Measurements from ENCODE around the gene BCL6. TPM values are rescaled to one million over a fixed set of nuclear protein-coding genes. Genes with fewer than 3 reads are reported as not detected.

BCL6 gene
- total RNA-seq, 1 donor from 2014 or later = 46.2 TPM

- peaks cover 14% of the 10 kb centered on the region for H3K27me3 ChIP-seq (ENCODE audit: insufficient read depth, low read length)
- peaks cover 13% of the 10 kb centered on the region for H3K9me3 Mint-ChIP-seq (ENCODE audit: unreplicated experiment)
- H2AFZ ChIP-seq (ENCODE audit: low read depth, low read length) = no peak overlapping the region
- FAIRE-seq (peak; percentile 20), DNase-seq (ENCODE audit: low read depth) (no peak)
- H3K27ac Mint-ChIP-seq (ENCODE audit: unreplicated experiment) = no peak overlapping the region
- no peaks in the 10 kb centered on the region for H3K36me3 ChIP-seq (ENCODE audit: insufficient read depth, low read length)
- no peak for TF ChIP-seq EZH2 (IDR thresholded peaks at IDR 0.05; ENCODE audit: insufficient read depth, low read length)
- TF ChIP-seq, protein P1, sequence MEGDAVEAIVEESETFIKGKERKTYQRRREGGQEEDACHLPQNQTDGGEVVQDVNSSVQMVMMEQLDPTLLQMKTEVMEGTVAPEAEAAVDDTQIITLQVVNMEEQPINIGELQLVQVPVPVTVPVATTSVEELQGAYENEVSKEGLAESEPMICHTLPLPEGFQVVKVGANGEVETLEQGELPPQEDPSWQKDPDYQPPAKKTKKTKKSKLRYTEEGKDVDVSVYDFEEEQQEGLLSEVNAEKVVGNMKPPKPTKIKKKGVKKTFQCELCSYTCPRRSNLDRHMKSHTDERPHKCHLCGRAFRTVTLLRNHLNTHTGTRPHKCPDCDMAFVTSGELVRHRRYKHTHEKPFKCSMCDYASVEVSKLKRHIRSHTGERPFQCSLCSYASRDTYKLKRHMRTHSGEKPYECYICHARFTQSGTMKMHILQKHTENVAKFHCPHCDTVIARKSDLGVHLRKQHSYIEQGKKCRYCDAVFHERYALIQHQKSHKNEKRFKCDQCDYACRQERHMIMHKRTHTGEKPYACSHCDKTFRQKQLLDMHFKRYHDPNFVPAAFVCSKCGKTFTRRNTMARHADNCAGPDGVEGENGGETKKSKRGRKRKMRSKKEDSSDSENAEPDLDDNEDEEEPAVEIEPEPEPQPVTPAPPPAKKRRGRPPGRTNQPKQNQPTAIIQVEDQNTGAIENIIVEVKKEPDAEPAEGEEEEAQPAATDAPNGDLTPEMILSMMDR (IDR thresholded peaks at IDR 0.05; ENCODE audit: insufficient read depth, low read depth, low read length) = no peak
- no peaks in the 10 kb centered on the region for H3K4me1 ChIP-seq (ENCODE audit: insufficient read depth, low read length)
- H3K79me2 ChIP-seq (ENCODE audit: insufficient read depth, low read length) = no peaks in the 10 kb centered on the region
- H3K4me1 Mint-ChIP-seq (ENCODE audit: low read depth, unreplicated experiment) = no peaks in the 10 kb centered on the region
- no peak overlapping the region for H3K4me3 Mint-ChIP-seq (ENCODE audit: unreplicated experiment)
- peaks cover 2% of the 10 kb centered on the region for H3K9me3 ChIP-seq (ENCODE audit: insufficient read depth, low read depth, low read length)
- no peak overlapping the region for H3K4me2 ChIP-seq (ENCODE audit: low read length)
- H3K27me3 Mint-ChIP-seq (ENCODE audit: low read depth, unreplicated experiment) = peaks cover 13% of the 10 kb centered on the region
- H4K20me1 ChIP-seq (ENCODE audit: insufficient read depth, low read length) = no peaks in the 10 kb centered on the region
- no peak overlapping the region for H3K27ac ChIP-seq (ENCODE audit: low read depth, low read length)
- H3K36me3 Mint-ChIP-seq (ENCODE audit: low read depth, unreplicated experiment) = no peaks in the 10 kb centered on the region
- H3K4me3 ChIP-seq (ENCODE audit: insufficient read depth, low read depth, low read length) = no peak overlapping the region
- no peak overlapping the region for H3K9ac ChIP-seq (ENCODE audit: low read length)
Measured at GRCh38 chr3:187686621-187687273, 58.5 kb downstream of the BCL6 start.

- H3K79me2 ChIP-seq (ENCODE audit: insufficient read depth, low read length) = no peaks in the 10 kb centered on the region
- no peak for TF ChIP-seq EZH2 (IDR thresholded peaks at IDR 0.05; ENCODE audit: insufficient read depth, low read length)
- TF ChIP-seq, protein P1 (IDR thresholded peaks at IDR 0.05; ENCODE audit: insufficient read depth, low read depth, low read length) = no peak
- no peaks in the 10 kb centered on the region for H3K4me1 Mint-ChIP-seq (ENCODE audit: low read depth, unreplicated experiment)
Measured at GRCh38 chr3:187685948-187686347, 59.3 kb downstream of the BCL6 start.

DNA sequence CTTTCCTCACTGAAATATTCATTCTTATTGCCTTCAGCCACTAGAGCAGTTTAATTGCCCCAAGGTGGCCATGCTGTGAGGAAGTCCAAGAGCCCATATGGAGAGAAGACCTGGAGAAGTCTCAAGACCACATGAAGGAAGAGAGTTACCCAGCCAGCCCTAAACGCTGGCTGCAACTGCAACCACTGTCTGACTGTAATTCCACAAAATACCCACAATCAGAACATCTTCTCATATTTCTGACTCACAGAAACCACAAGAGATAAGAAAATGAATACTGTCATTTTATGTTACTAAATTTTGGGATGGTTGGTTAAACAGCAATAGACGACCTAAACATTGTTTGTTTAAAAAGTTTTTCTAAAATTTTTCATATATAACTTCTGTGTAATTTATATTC lies 60.4 kb downstream of the BCL6 start:
- Histone ChIP-seq H4K20me1 (ENCODE audit: insufficient read depth, low read length) (no peaks in the 10 kb centered on the region), H3K4me2 (ENCODE audit: low read length) (no peak overlapping the region), H3K9me3 (ENCODE audit: insufficient read depth, low read depth, low read length) (peaks cover 2% of the 10 kb centered on the region), H3K36me3 (ENCODE audit: insufficient read depth, low read length) (no peaks in the 10 kb centered on the region), H3K79me2 (ENCODE audit: insufficient read depth, low read length) (no peaks in the 10 kb centered on the region), H2AFZ (ENCODE audit: low read depth, low read length) (no peak overlapping the region), H3K4me3 (ENCODE audit: insufficient read depth, low read depth, low read length) (no peak overlapping the region), H3K27ac (ENCODE audit: low read depth, low read length) (no peak overlapping the region), H3K9ac (ENCODE audit: low read length) (no peak overlapping the region), H3K4me1 (ENCODE audit: insufficient read depth, low read length) (no peaks in the 10 kb centered on the region), H3K27me3 (ENCODE audit: insufficient read depth, low read length) (peaks cover 21% of the 10 kb centered on the region)
- FAIRE-seq (no peak), DNase-seq (ENCODE audit: low read depth) (peak; percentile 72)
- TF ChIP-seq EZH2 (IDR thresholded peaks at IDR 0.05; ENCODE audit: insufficient read depth, low read length) = no peak
- TF ChIP-seq, protein P1 (IDR thresholded peaks at IDR 0.05; ENCODE audit: insufficient read depth, low read depth, low read length) = no peak
- Mint-ChIP-seq H3K4me3 (ENCODE audit: unreplicated experiment) (no peak overlapping the region), H3K4me1 (ENCODE audit: low read depth, unreplicated experiment) (no peaks in the 10 kb centered on the region), H3K36me3 (ENCODE audit: low read depth, unreplicated experiment) (no peaks in the 10 kb centered on the region), H3K27me3 (ENCODE audit: low read depth, unreplicated experiment) (peaks cover 6% of the 10 kb centered on the region), H3K9me3 (ENCODE audit: unreplicated experiment) (peaks cover 13% of the 10 kb centered on the region), H3K27ac (ENCODE audit: unreplicated experiment) (no peak overlapping the region)

More at GRCh38 chr3:187685948-187686347, 59.3 kb downstream of the BCL6 start:
- H3K9ac ChIP-seq (ENCODE audit: low read length) = no peak overlapping the region
- Mint-ChIP-seq H3K27ac (ENCODE audit: unreplicated experiment) (no peak overlapping the region), H3K4me3 (ENCODE audit: unreplicated experiment) (no peak overlapping the region), H3K36me3 (ENCODE audit: low read depth, unreplicated experiment) (no peaks in the 10 kb centered on the region), H3K9me3 (ENCODE audit: unreplicated experiment) (peaks cover 13% of the 10 kb centered on the region), H3K27me3 (ENCODE audit: low read depth, unreplicated experiment) (peaks cover 6% of the 10 kb centered on the region)
- FAIRE-seq = no peak
- peaks cover 2% of the 10 kb centered on the region for H3K9me3 ChIP-seq (ENCODE audit: insufficient read depth, low read depth, low read length)
- no peak overlapping the region for H3K4me3 ChIP-seq (ENCODE audit: insufficient read depth, low read depth, low read length)
- no peak overlapping the region for H3K27ac ChIP-seq (ENCODE audit: low read depth, low read length)
- H3K4me2 ChIP-seq (ENCODE audit: low read length) = no peak overlapping the region
- H3K27me3 ChIP-seq (ENCODE audit: insufficient read depth, low read length) = peaks cover 20% of the 10 kb centered on the region
- DNase-seq (ENCODE audit: low read depth) = no peak
- H2AFZ ChIP-seq (ENCODE audit: low read depth, low read length) = no peak overlapping the region
- H4K20me1 ChIP-seq (ENCODE audit: insufficient read depth, low read length) = no peaks in the 10 kb centered on the region
- no peaks in the 10 kb centered on the region for H3K4me1 ChIP-seq (ENCODE audit: insufficient read depth, low read length)
- no peaks in the 10 kb centered on the region for H3K36me3 ChIP-seq (ENCODE audit: insufficient read depth, low read length)
